ENCODE data around the gene CA5A. TPM values are rescaled to one million over a fixed set of nuclear protein-coding genes. Genes with fewer than 3 reads are reported as not detected.

The CA5A gene
- total RNA-seq, 1 donor from 2014 or later, result not detected

Other genes starting within 250 kb of the CA5A start
- gene KLHDC4, start 170.5 kb downstream of the CA5A start, total RNA-seq, result 10.0 TPM
- gene SLC7A5, start 67.0 kb downstream of the CA5A start, total RNA-seq, result 3.3 TPM
- gene BANP, start 14.9 kb upstream of the CA5A start, total RNA-seq, result 12.8 TPM

All from Right ventricle myocardium inferior (tissue), 1 donor.